Measurements from ENCODE around the gene GABRG1. TPM values are rescaled to one million over a fixed set of nuclear protein-coding genes. Genes with fewer than 3 reads are reported as not detected.

The GABRG1 gene
- not detected in 5 replicates for total RNA-seq (2022; extraction: Qiagen RNA extraction)

DNA sequence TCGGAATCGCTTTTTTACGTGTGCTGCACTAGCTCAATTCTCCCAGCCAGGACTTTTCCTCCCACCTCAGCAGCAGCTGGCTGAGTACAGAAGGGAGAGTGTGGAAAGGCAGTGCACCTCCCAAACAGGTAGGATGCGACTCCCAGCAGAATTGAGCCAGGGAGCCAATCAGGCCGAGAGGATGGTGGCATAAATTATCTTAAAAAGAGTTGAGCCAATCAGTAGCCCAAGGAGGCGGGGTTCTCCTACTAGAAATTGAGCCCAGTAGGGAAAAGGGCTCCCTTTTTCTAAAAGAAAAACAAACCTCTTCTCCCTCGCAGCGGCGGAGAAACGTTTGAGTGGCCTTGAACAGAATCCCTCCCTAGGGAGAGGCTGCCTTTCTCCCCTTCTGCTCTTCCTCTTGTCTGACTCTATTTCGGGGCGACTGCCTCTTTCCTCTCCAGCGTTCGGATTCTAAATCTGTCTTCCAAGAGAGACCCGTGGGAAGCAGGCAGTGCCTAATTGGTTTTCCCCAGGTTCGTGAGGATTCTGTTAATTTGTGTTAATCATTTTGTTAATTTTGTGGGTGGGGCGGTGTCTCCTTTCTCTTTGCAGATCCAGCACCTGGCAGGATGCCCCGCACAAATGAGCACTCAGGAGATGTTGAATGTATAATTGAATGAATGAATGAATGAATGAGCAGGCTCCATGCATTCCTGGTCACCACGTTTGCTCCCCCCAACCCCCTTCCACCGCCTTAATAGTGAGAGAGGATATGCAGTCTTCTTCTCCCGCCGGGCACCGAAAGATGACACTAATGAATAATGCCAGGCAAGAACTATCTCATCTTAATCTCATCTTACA lies at the start of gene GABRG1:
GABRG1 (minus strand) TSS at position 142 of the 843 bp plus-strand sequence; CDS start at position 1, 141 bp downstream.

All from A549 treated with CORT108297 at 1 μM for 4 hours (cell line).